Epidermal melanocyte (primary cell): Measurements from ENCODE around the gene TMEM178B.

Experiments
- DNase-seq: peaks from one replicate; pipeline ENCODE4 v3.0.0; 2011; ENCODE audit warnings: low spot score; ENCODE audit not compliant: insufficient read length

The TMEM178B gene

DNA sequence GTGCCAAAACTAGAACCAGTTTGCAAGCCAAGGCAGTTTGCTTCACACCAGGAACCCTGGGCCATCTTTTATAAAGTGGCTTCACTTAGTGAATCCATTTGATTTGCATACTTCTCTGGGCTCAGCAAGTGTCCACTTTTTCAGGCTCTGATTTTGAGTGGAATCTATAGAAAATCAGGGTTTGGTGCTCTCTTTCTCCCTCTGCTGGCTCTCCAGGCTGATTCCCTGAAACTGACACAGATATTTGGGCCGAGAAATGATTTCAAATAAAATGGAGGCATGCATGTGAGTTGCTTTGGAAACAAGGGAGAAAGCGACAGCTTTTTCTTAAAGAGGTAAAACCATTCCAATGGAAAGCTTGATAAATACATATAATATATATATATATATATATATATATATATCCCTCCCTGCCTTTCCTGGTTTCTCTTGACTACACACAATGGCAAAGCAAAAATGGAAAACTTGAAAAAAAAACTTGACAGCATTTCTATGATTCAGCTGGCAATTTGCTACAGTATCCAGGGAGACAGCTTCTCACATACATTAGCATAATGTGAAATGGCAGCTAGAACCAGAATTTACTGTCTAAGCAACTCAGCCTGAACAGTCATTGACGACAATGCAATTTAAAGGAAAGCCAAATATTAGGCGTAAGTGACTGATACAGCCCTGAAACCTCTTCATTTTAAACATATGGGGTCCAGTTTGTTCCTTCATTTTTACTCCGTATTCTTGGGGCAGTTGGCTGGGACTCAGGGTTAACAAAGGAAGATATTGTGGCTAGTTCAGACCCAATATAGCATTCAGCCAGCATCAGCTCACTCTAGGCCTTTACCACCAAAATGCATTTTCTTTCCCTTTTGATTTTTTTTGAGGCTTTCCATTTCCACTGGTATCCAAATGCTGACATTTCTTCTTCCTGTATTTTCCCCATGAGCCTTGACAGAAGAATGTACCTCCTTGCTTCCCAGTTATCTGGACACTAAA lies 188.5 kb downstream of the TMEM178B start:
- DNase-seq = no peak

DNA sequence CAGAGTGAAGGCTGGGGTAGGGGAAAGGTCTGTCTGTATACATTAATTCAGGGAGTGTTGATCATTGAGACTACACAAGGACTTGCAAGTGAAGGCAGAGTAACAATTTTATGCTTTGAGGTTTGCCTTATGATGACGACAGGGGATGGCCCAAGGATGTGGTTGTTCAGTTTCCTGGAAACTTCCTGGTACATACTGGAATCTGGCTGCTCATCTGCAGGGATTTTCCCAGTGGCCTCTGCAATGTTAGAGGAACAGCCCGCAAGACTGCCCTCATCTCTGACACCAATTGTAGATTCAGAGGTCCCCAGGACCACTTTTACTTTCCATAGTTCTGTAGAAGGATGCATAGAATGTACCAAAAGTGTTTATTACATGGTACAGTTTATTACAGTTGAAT lies 189.6 kb downstream of the TMEM178B start:
- DNase-seq = no peak

DNA sequence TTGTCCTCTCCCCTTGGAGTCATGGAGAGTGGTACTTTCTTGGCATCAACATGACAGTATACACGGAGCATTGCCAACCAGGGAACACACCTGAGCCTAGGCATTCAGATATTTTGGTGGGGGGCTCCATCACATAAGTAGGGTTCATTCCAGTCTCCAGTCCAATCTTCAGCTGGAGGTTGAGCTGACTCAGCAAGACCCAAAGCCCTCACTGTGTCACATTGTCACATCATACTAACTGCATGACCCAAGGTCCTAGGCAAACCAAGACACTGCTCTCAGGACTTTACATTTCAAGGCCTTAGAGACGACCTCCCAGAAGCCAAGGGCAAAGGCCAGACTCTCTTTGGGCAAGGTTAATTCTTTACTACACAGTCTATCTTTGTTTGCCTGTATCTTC lies 190.1 kb downstream of the TMEM178B start:
- no peak for DNase-seq

DNA sequence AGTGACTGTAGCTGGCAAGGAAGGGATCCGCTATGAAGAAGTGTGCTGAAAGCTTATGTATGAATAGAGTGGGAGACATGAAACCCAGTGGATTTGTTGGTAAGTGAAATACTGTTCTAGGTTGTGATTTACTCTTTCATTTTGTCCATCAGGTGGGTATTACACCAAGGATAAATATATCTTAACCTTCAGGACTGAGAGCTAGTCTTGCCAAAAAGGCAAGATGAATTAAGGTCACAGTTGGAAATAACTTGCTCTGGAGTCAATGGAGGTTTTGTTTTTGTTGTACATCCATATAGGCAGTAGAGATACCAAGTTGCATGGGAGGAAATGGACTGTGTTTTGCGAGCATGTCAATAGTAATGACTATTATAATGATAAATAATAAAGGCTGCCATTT lies 190.6 kb downstream of the TMEM178B start:
- no peak for DNase-seq

DNA sequence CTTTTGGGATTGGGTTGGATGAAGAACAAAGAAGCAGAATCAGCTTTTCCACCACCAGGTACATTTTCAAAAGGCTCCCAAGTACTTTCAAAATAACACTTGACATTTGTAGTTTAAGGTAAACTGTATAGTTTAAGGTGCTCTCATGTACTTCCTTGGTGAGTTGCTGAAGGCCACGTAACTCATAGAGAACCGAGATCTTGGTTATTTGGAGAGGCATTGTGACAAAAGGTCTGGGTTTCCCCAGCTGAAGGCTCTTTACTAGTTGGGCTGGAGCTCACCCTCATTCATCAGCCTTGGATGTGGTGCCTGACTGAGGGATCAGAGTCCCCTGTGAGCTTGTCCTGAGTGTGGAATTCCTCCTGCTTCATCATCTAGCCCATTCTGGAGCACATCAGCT lies 191.8 kb downstream of the TMEM178B start:
- DNase-seq = no peak

DNA sequence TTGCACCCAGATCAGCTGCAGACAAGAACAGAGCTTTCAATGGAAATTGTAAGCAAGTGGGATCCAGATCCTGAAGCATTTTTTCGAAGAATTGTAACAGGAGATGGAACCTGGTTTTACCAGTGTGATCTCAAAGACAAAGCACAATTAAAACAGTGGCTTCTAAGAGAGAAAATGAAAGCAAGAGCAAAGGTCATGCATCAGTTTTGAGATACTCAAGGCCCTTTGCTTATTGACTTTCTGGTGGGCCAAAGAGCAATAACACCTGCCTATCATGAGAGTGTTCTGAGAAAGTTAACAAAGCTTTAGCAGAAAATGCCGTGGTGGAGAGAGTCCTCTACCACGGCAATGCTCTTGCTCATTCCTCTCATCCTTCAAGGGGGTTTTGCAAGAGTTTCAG lies 194.8 kb downstream of the TMEM178B start:
- no peak for DNase-seq

DNA sequence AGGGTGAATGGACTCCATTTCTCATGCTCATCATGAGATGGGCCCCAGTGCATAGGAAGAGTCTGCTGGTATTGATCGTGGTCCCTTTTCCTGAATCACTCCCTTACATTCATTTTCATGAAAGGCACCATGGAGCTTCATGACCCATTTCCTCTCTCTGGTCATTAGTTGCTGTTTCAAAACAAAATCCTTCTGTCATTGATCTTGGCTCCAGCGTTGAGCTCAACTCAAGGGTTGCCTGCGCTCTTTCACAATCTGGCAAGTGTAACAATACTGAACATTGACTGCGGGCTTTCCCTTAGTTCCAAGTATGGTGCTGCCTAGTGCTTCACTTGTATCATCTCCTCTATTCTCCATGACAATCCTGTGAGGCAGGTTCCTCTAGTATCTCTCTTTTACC lies 197.6 kb downstream of the TMEM178B start:
- no peak for DNase-seq

DNA sequence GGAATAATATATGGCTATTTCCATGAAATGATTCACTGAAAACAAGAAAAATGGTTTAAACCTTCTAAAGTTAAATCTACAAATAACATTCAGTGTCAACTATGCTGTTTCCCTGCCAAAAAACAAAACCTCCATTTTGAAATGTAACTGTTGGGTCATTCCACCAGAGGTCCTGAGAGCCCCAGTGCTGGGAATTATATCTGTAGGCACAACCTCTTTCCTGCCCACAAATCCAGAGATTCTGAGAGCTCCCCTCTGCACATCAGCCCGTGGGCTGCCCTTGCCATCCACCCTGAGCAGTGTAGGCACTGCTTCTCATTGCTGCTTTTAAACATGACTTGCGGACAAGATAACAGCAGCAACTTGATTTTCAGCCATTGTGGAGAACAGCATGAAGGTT lies 198.6 kb downstream of the TMEM178B start:
- no peak for DNase-seq

DNA sequence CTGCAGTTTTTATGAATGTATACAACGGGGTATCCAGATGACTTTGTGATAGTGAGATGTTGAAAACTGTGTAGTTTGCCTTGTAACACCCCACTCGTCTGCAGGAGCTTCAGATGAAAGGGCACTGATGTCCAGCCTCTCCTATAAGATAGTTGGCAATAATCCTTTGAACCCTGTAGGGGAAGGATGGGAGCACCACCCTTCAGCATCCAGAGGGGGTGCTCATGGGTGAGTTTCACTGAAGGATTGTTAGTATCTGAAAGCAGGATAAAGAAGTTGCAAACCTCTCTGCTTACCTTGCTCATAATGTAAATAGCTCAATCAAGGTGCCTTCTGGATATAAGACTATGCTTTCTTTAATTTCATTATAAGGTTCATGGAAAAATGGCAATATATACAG lies 201.5 kb downstream of the TMEM178B start:
- DNase-seq = no peak

DNA sequence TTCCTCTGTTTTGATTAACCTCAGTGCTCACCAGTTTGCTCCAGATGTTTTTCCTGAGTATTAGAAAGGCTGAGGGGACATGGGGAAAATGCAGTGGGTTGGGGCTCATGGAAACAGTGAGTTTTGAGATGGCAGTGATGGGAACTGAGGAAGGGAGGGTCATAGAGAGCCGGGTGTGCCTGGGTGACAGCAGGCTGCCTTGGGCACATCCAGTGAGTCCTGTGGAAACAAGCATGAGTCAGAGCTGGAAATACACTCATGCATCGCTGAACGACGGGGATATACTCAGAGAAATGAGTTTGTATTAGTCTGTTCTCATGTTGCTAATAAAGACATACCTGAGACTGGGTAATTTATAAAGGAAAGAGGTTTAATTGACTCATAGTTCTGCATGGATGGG lies 202.2 kb downstream of the TMEM178B start:
- no peak for DNase-seq

DNA sequence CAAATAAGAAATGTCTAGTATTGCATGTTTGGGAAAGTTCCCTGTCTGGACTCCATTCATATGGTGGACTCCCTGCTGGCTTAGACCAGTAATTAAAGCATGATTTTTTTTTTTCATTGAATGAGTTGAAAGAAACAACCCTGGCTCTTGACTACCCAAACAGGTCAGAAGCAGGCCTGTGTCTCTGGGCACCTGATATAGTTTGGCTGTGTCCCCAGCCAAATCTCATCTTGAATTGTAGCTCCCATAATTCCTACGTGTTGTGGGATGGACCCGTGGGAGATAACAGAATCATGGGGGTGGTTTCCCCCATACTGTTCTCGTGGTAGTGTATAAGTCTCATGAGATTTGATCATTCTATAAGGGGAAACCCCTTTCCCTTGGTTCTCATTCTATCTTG lies 206.2 kb downstream of the TMEM178B start:
- DNase-seq = no peak

DNA sequence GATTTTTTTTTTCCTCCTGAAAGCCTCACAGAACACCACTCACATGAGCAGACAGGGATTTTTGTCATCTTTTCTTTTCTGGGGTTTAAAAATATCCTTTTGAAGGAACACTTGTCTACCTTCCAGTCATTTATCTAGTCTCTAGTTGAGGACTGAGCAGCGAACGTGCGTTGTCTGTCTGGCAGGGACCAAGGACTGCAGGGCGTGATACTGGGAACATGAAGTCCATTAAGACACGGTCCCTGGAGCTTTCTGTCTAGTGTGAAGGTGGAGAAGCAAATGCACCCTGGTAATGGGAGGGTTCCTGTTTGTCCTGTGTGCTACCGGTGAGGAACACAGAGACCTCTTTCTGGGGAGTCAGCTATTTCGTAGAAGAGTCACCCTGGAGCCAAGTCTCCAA lies 207.4 kb downstream of the TMEM178B start:
- DNase-seq = no peak

DNA sequence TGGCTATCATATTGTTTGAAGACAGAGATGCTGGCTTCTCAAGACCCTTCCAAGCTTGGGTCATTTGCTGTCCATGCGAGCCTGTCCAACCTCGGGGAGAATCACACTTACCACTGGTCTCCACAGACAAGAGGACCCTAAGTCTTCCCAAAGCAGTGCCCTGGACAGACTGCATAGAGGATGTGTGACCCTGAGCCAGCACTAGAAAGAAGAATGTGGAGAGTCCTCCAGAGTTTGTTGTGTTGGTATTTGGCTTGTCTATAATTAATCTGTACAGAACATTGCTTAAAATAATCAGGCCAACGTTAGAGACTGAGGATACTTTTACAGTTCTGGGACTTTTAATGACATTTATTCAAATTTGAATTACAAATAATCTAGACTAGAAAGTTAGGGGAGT lies 212.7 kb downstream of the TMEM178B start:
- no peak for DNase-seq

DNA sequence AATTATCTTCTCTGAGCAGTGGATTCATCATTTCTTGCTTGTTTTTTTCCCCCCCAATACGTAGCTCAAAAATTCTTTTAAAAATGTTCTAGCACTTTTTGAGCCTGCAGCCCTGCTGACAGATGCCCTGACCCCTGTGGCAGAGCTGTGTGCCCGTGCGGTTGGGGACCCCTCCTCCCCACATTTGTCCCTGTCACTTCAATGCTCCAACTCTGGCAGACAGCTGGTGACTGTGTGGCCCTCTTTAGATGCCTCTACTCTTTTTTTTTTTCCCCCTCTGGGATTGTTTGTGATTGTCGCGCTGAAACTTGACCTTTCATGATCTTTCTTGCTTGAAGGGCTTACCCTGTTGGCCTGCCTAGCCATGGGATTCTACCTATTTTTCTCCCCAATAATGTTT lies 214.1 kb downstream of the TMEM178B start:
- DNase-seq = no peak

DNA sequence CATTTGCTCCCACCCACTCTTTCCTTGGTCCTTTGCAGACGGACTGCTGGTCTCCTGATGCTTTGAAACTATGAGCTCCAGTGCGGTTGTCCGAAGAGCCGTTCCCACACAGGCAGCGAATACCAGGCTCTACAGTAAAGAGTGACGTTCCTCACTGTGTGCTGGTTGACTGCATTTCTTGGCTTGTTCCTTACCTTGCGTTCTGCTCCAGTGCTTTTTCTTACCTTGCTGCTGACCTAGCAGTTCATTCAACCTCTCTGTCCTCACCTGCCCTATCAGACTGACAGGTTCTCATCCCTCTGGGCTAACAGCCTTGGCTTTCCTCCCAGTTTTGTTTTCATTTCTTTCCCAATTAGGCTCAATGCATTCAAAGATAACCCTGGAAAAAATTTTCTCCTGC lies 214.8 kb downstream of the TMEM178B start:
- no peak for DNase-seq

DNA sequence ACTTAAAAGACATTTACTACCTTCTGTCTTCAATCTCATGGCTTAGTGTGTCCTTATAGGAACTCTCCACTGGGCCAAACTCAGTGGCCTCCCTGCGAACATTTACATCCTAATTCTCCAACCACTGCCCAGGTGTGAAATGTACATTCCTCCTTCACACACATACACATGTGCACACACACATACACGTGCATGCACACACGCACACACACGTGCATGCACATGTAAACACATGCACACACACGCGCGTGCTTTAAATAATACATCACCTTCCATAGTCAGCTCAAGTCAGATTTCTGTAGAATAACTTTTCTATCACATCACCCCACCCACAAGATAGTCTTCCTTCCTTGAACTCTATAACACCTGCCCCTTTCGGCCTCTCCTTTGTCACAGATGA lies 216.5 kb downstream of the TMEM178B start:
- DNase-seq = no peak

DNA sequence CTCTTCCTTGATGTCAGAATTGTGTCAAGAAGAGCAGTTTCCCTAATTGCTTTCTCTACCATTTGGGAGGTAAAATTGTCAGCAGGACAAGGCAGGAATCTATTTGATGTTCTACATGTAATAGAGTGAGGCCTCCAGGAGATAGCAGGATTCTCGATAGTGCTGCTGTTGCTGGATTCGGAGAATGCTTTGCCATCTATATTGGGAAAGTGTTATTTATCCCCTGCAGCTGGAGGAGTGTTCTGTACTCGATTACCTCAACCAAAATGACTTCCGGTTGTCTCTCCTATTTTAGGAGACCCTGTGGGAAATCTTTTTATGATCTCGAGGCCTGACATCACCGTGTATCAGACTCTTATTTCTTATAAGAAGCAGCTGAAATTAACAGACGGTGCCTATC lies 217.1 kb downstream of the TMEM178B start:
- DNase-seq = no peak

DNA sequence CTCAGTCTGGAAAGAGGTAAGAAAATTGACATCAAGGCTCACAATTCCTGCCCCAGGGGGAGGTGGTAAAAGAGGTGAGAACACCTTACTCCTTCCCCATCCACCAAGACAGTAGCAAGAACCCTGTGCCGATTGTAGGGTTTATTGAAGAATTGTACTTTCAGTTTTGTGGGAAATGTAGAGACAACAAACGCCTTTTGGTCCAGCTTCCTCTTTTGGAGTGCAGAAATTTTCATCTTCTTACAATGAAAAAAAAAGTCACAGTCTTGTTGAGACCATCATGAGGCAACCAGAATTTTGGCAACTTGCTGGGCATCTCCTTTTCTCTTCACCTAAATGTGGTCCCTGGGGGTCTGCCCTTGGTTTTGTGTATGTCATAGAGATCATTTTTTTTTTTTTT lies 217.7 kb downstream of the TMEM178B start:
- no peak for DNase-seq

DNA sequence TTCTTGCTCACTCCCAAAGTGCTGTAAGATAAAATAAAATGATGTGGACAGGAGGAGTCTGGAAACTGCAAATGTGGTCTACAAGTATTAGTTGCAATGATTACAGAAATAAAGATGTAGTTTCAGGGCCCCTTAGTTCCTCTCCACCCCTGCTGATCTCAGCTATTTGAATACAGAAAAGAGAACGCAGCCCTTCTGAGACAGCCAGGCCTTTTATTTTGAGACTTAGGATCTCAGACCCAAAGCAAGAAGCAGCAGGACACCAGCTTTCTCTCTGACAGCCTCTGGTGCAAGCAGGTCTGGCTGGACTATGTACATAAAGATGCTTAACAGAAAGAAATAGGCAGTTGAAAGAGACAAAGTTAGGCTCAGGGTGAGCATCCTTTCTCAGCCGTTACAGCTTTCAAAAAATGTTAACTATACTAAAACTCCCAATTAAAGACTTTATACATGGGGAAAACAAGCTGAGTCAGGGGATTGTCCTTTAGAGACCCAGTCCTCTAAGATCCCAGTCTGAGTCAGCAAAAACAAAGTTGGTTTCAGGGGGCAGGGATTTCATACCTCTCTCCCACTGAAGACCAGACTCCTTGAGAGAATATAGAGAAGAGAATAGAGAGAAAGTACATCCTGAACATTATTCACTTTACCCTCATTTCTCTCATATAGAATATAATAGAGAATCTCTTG lies 220.4 kb downstream of the TMEM178B start:
- DNase-seq = no peak

DNA sequence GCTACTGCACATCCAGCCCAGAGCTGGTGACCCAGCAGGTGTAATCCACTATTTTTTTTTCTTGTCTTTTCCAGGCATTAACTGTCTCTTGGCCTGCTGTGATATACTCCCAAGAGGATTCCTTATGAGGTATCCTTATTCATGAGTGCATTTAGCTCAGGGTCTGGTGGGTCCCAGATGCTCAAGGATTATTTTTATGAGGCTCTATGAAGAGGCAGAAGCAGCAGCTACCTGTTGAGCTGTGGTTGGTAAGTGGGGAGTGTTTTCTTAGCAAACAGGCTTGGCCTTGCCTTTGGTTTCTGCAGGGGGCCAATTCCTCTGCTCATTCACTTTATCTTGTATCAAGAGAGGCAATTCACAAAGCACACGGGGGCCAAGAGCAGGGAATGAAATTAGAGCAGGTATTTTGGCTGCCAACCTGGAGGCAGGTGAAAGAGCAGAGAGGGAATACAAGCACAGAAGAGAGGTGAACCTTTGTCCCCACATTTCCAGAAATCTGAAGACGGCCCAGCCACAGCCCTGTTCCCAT lies 221.6 kb downstream of the TMEM178B start:
- no peak for DNase-seq

DNA sequence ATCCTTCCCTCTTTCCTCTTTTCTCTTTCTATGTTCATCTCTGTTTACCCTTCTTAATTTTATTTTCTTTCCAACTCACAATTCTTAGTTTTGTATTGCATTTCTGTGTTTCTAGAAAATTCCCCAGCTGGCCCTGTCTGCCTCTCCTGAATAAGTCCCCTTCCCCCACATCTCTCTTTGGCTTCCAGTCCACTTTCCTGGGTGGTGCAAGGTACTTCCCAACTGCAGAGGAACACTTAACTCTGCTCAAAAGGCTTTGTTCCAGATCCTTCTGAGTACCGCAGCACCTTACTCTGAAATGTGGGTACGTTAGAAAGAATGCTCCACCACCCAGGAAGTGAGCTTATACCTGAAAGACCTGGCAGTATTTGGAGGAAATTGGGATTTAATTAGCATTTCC lies 227.0 kb downstream of the TMEM178B start:
- DNase-seq = no peak

DNA sequence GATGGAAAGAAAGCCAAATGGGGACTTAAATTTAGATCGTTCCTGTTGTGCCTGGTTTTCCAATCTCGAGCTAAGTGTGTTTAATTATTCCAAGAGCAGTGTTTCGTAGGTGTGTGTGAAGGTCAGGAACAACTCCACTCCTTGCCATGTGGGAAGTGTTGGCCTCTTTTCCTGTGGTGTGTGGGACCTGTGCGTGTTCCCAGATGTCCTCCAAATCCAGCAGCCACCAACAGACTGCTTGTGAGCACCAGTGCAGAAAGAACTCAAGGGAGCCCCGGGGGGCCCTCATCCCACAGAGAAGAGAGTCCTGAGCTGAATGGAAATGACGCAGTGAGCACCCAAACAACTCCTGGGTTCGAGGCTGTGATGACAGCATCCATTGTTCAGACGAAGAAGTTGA lies 227.7 kb downstream of the TMEM178B start:
- DNase-seq = no peak

DNA sequence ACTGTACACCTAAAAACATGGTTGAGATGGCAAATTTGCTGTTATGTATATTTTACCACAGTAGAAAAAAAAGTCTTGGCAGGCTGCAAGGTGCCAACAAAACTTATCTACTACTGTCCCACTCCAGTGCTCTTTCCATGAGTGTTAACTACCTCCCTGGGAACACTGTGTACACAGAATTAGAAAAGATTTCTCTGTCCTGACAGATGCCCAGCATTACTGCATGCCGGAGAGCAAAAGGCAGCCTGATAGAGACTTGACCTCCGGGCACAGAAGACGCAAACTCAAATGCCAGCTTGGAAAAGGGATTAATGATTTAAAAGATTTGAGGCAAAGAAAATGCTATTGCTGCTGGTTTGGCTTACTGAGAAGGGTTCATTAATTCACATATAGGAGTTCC lies 228.8 kb downstream of the TMEM178B start:
- no peak for DNase-seq
